HG03025 (cell line): Measurements from ENCODE around the gene ACOT8.
"Not testable (repeated sequence)": the region's sequence is repeated elsewhere in the genome, so short reads cannot be mapped to it uniquely, and the experiment has no call there.

ENCODE experiments used
- ATAC-seq: cut with Tn5 transposase; IDR thresholded peaks from one replicate; pipeline ENCODE4 v1.9.1; 2021; ENCODE audit warnings: mild to moderate bottlenecking, moderate library complexity; ENCODE audit not compliant: unreplicated experiment, low FRiP score

Gene ACOT8

DNA sequence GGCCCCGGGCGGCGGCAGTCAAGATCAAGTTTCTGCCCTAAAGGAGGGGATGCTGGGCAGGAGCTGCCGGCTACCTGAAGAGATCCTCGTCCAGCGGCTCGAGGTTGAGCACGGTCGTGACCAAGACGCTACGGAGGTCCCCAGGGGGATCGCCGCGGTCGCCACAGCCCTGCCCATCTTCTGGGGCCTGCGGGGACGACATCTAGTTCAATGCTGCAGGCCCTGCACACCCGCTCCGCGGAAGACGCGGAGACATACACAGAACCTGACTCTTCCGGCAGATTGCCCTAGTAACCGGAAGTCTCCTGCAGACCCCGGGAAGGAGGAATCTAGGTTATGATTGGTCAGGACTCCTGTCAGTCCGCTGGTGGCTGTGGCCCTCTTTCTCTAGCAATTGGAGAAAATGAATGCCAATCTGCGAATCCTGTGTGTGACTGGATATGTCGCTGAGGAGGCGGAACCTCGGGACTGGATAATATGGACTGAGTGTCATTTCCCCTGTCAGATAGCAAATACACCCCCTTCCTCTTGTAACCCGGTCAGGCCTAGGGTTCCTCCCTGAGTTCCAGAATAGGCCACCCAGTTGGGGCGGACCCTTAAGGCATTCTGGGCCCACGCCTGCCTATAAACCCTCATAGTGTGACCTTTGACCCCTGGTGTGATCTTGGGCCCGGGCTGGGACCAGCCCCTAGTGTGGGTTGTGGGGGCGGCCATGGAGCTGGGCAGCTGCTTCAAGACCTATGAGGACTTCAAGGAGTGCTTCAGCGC lies at the start of gene ACOT8, which contains the start of gene ZSWIM3:
Gene ACOT8, minus strand, starts transcription at position 279 of the 768 bp plus-strand sequence. Its CDS starts 77 bp downstream, at position 202.
Gene ZSWIM3, plus strand, starts transcription at position 501 of the 768 bp plus-strand sequence. Its CDS starts 212 bp downstream, at position 713.
- ATAC-seq: peak; percentile 93

- no peak for ATAC-seq
Observed at GRCh38 chr20:45905505-45906079, 48.4 kb upstream of the ACOT8 start.

GRCh38 chr20:45904583-45905504 lies 47.7 kb upstream of the ACOT8 start:
- ATAC-seq: no peak

- ATAC-seq: no peak
Observed at GRCh38 chr20:45902199-45902701, 45.1 kb upstream of the ACOT8 start.

DNA sequence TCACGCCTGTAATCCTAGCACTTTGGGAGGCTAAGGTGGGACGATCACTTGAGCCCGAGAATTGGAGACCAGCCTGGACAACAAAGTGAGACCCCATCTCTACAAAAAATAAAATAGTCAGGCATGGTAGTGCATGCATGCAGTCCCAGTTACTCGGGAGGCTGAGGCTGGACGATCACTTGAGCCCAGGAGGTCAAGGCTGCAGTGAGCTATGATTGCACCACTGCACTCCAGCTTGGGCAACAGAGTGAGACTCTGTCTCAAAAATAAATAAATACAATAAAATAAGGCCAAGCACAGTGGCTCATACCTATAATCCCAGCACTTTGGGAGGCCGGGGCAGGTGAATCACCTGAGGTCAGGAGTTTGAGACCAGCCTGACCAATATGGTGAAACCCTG lies 44.1 kb upstream of the ACOT8 start:
- ATAC-seq: not testable (repeated sequence)

GRCh38 chr20:45899046-45899835 lies 42.0 kb upstream of the ACOT8 start:
- no peak for ATAC-seq

DNA sequence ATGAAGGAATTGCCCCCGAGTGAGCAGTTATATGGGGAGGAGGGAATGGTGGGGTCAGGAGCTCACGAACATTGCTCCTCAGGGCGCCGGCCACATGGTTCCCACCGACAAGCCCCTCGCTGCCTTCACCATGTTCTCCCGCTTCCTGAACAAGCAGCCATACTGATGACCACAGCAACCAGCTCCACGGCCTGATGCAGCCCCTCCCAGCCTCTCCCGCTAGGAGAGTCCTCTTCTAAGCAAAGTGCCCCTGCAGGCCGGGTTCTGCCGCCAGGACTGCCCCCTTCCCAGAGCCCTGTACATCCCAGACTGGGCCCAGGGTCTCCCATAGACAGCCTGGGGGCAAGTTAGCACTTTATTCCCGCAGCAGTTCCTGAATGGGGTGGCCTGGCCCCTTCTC lies 41.1 kb upstream of the ACOT8 start:
- ATAC-seq: no peak

DNA sequence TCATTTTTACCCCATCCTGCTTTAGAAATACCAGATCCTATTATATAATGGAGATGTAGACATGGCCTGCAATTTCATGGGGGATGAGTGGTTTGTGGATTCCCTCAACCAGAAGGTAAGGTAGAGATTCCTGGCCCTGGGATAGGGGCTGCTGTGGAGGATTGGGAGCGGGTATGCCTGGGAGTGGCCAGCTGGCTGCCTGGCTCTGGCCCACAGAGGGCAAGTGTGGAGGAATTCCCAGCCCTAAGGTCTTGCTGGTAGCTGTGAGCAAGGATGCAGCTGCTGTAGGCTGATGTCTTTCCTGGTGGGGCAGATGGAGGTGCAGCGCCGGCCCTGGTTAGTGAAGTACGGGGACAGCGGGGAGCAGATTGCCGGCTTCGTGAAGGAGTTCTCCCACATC lies 40.5 kb upstream of the ACOT8 start:
- no peak for ATAC-seq

GRCh38 chr20:45897289-45897688 lies 40.1 kb upstream of the ACOT8 start:
- ATAC-seq: no peak

- ATAC-seq: no peak
Observed at GRCh38 chr20:45896641-45897161, 39.5 kb upstream of the ACOT8 start.

- no peak for ATAC-seq
Observed at GRCh38 chr20:45894797-45895196, 37.6 kb upstream of the ACOT8 start.

GRCh38 chr20:45893831-45894230 lies 36.6 kb upstream of the ACOT8 start:
- no peak for ATAC-seq

- ATAC-seq: no peak
Observed at GRCh38 chr20:45892828-45893500, 35.8 kb upstream of the ACOT8 start.

DNA sequence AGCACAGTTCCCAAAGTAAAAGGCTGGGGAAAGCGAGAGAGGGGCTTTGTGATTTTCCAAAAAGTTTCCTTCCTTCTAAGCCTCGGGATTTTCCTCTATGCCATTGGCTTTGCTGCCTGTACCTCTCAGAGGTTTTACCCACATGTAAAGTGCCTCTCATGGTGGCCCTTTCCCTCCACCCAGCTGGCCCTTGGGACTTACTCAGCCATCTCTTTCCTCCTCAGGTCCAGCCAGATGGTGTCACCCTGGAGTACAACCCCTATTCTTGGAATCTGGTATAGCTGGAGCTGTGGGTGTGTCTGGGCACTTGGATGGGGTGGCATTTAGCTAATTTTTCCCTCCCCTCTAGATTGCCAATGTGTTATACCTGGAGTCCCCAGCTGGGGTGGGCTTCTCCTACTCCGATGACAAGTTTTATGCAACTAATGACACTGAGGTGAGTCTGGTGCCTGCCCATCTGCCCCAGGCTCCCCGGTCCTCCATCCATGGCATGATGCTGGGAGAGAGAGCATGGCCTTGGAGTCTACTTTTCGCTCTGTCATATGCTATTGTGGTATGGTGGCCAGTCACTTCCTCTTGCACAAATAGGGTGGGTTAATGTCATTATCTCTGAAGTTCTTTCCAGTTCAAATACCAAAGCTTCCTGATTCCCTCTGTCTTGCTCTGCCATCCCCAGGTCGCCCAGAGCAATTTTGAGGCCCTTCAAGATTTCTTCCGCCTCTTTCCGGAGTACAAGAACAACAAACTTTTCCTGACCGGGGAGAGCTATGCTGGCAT lies 35.0 kb upstream of the ACOT8 start:
- no peak for ATAC-seq

DNA sequence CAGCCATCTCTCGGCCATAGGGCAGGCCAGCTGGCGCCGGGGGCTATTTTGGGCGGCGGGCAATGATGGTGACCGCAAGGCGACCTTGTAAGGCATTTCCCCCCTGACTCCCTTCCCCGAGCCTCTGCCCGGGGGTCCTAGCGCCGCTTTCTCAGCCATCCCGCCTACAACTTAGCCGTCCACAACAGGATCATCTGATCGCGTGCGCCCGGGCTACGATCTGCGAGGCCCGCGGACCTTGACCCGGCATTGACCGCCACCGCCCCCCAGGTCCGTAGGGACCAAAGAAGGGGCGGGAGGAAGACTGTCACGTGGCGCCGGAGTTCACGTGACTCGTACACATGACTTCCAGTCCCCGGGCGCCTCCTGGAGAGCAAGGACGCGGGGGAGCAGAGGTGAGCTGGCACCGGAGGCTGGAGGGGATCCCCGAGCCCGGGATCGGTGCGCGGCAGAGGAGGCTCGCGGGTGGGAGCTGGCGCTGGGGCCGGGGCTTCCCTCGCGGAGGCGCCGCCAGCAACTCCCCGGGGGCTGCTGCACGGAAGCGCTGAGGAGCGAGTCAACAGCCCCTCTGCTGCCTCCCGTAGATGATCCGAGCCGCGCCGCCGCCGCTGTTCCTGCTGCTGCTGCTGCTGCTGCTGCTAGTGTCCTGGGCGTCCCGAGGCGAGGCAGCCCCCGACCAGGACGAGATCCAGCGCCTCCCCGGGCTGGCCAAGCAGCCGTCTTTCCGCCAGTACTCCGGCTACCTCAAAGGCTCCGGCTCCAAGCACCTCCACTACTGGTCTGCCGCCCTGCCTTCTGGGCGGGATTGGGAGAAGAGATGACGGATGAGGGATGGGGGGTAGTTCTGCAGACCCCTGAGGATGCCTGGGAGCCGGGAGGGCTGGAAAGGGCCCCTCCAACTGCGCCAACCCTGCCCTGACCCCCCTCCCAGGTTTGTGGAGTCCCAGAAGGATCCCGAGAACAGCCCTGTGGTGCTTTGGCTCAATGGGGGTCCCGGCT lies 34.1 kb upstream of the ACOT8 start, which contains the start of the genes CTSA and NEURL2:
Gene CTSA, plus strand, starts transcription at position 351 of the 999 bp plus-strand sequence. Its CDS starts 234 bp downstream, at position 585.
Gene NEURL2, minus strand, starts transcription at position 224 of the 999 bp plus-strand sequence. Its CDS starts 217 bp downstream, at position 7.
- peak; percentile 57 for ATAC-seq

GRCh38 chr20:45890077-45890984 lies 33.1 kb upstream of the ACOT8 start:
- ATAC-seq: peak; percentile 23
